ENCODE results near the gene CD55.

GRCh38 chr1:207344221-207344620, 22.7 kb downstream of the CD55 start:
- TF ChIP-seq GATA2 (IDR thresholded peaks at IDR 0.05; ENCODE audit: low read depth, low read length) = no peak
- TF ChIP-seq GATA3 (IDR thresholded peaks at IDR 0.05; ENCODE audit: low read depth, low read length) = no peak

Data from SH-SY5Y (cell line).